ENCODE results near the gene GNPNAT1.
"Not testable (repeated sequence)": the region's sequence is repeated elsewhere in the genome, so short reads cannot be mapped to it uniquely, and the experiment has no call there.

The GNPNAT1 gene

GRCh38 chr14:52729585-52729924 lies 61.9 kb downstream of the GNPNAT1 start:
- DNase-seq, result no peak

GRCh38 chr14:52729035-52729434 lies 62.4 kb downstream of the GNPNAT1 start:
- not testable (repeated sequence) for DNase-seq

GRCh38 chr14:52727509-52727908 lies 63.9 kb downstream of the GNPNAT1 start:
- not testable (repeated sequence) for DNase-seq

Data from nucleus accumbens (tissue), 56 donors.